Measurements from ENCODE around the gene CA12.

Gene CA12

GRCh38 chr15:63306492-63307073 lies 75.1 kb downstream of the CA12 start:
- DNase-seq (ENCODE audit: low spot score), result no peak

GRCh38 chr15:63305260-63305659 lies 76.4 kb downstream of the CA12 start:
- no peak for DNase-seq (ENCODE audit: low spot score)

- DNase-seq (ENCODE audit: low spot score), result no peak
These were observed 80.6 kb downstream of the CA12 start for GRCh38 chr15:63301088-63301487.

- no peak for DNase-seq (ENCODE audit: low spot score)
These were observed 81.6 kb downstream of the CA12 start for GRCh38 chr15:63299943-63300575.

- no peak for DNase-seq (ENCODE audit: low spot score)
These were observed 85.5 kb downstream of the CA12 start for GRCh38 chr15:63296195-63296594.

GRCh38 chr15:63295341-63295740 lies 86.3 kb downstream of the CA12 start:
- no peak for DNase-seq (ENCODE audit: low spot score)

GRCh38 chr15:63294359-63294758 lies 87.3 kb downstream of the CA12 start:
- DNase-seq (ENCODE audit: low spot score), result no peak

GRCh38 chr15:63292771-63293170 lies 88.9 kb downstream of the CA12 start:
- DNase-seq (ENCODE audit: low spot score), result no peak

GRCh38 chr15:63292241-63292640 lies 89.4 kb downstream of the CA12 start:
- DNase-seq (ENCODE audit: low spot score), result no peak

- DNase-seq (ENCODE audit: low spot score), result no peak
These were observed 90.1 kb downstream of the CA12 start for GRCh38 chr15:63291507-63291906.

GRCh38 chr15:63288778-63289378 lies 92.8 kb downstream of the CA12 start:
- DNase-seq (ENCODE audit: low spot score), result peak; percentile 79

GRCh38 chr15:63288342-63288741 lies 93.3 kb downstream of the CA12 start:
- DNase-seq (ENCODE audit: low spot score), result peak; percentile 22

GRCh38 chr15:63287109-63287508 lies 94.5 kb downstream of the CA12 start:
- DNase-seq (ENCODE audit: low spot score), result no peak

- DNase-seq (ENCODE audit: low spot score), result no peak
These were observed 97.3 kb downstream of the CA12 start for GRCh38 chr15:63284335-63284734.

- no peak for DNase-seq (ENCODE audit: low spot score)
These were observed 98.5 kb downstream of the CA12 start for GRCh38 chr15:63283126-63283525.

- peak; percentile 35 for DNase-seq (ENCODE audit: low spot score)
These were observed 103.7 kb downstream of the CA12 start for GRCh38 chr15:63277893-63278456.

- peak; percentile 55 for DNase-seq (ENCODE audit: low spot score)
These were observed 104.4 kb downstream of the CA12 start, which contains the start of gene APH1B for GRCh38 chr15:63277038-63277892. Gene APH1B (plus strand): TSS chr15:63277605. CDS start chr15:63277624, 19 bp downstream.

- DNase-seq (ENCODE audit: low spot score), result peak; percentile 24
These were observed 105.2 kb downstream of the CA12 start for GRCh38 chr15:63276342-63277037.

- DNase-seq (ENCODE audit: low spot score), result no peak
These were observed 107.2 kb downstream of the CA12 start for GRCh38 chr15:63274427-63274826.

All from pons (tissue), 1 donor.